ENCODE measurements around the gene STARD3NL.
"Not testable (repeated sequence)": the region's sequence is repeated elsewhere in the genome, so short reads cannot be mapped to it uniquely, and the experiment has no call there.

GRCh38 chr7:38175547-38175946 lies 2.5 kb upstream of the STARD3NL start:
- not testable (repeated sequence) for TF ChIP-seq CTCF (conservative IDR thresholded peaks at IDR 0.05; ENCODE audit: low read length); EZH2phosphoT487 (IDR thresholded peaks at IDR 0.05; ENCODE audit: borderline replicate concordance)
